Pons (tissue), 1 donor: ENCODE data around the gene PLEKHD1.

Experiments used
- DNase-seq: peaks from one replicate; pipeline ENCODE4 v3.0.0-alpha.2; 2016; ENCODE audit warnings: low spot score

PLEKHD1 gene

GRCh38 chr14:69547701-69548348 lies 63.3 kb downstream of the PLEKHD1 start:
- no peak for DNase-seq

- no peak for DNase-seq
Measured at GRCh38 chr14:69548566-69548965, 64.0 kb downstream of the PLEKHD1 start.

- DNase-seq = no peak
Measured at GRCh38 chr14:69551511-69551910, 67.0 kb downstream of the PLEKHD1 start.

- no peak for DNase-seq
Measured at GRCh38 chr14:69553252-69553651, 68.7 kb downstream of the PLEKHD1 start.

- DNase-seq = no peak
Measured at GRCh38 chr14:69554500-69554899, 70.0 kb downstream of the PLEKHD1 start.

GRCh38 chr14:69558774-69559173 lies 74.2 kb downstream of the PLEKHD1 start:
- DNase-seq = no peak

- DNase-seq = peak; percentile 66
Measured at GRCh38 chr14:69559581-69560011, 75.1 kb downstream of the PLEKHD1 start.

GRCh38 chr14:69560826-69561225 lies 76.3 kb downstream of the PLEKHD1 start:
- DNase-seq = no peak

GRCh38 chr14:69561893-69562292 lies 77.4 kb downstream of the PLEKHD1 start:
- DNase-seq = no peak

GRCh38 chr14:69567563-69567962 lies 83.0 kb downstream of the PLEKHD1 start:
- no peak for DNase-seq

GRCh38 chr14:69569859-69570258 lies 85.3 kb downstream of the PLEKHD1 start:
- DNase-seq = no peak

- no peak for DNase-seq
Measured at GRCh38 chr14:69570836-69571330, 86.4 kb downstream of the PLEKHD1 start.

GRCh38 chr14:69571449-69572029 lies 87.0 kb downstream of the PLEKHD1 start:
- no peak for DNase-seq

- DNase-seq = no peak
Measured at GRCh38 chr14:69572030-69572840, 87.7 kb downstream of the PLEKHD1 start.

GRCh38 chr14:69572841-69573135 lies 88.3 kb downstream of the PLEKHD1 start:
- DNase-seq = no peak

- DNase-seq = no peak
Measured at GRCh38 chr14:69573205-69573830, 88.8 kb downstream of the PLEKHD1 start.

- DNase-seq = no peak
Measured at GRCh38 chr14:69573831-69574262, 89.3 kb downstream of the PLEKHD1 start.

- no peak for DNase-seq
Measured at GRCh38 chr14:69574263-69574953, 89.9 kb downstream of the PLEKHD1 start, which contains the start of gene CCDC177. TSS of gene CCDC177 (minus strand) at chr14:69574871. CDS start at chr14:69573622, 1,249 bp downstream.

- DNase-seq = no peak
Measured at GRCh38 chr14:69574954-69575295, 90.4 kb downstream of the PLEKHD1 start.

GRCh38 chr14:69579476-69579875 lies 94.9 kb downstream of the PLEKHD1 start:
- DNase-seq = no peak

- DNase-seq = no peak
Measured at GRCh38 chr14:69580009-69580577, 95.6 kb downstream of the PLEKHD1 start.
